DMS 273 (cell line): ENCODE data around the gene DTX3.

Experiments
- DNase-seq: peaks from one replicate; lab custom pipeline; 2025; ENCODE audit not compliant: unreplicated experiment; lab: John Stamatoyannopoulos, UW

DTX3 gene

GRCh38 chr12:57619434-57620244 lies 15.0 kb downstream of the DTX3 start:
- DNase-seq: peak; percentile 12

GRCh38 chr12:57620245-57620935 lies 15.8 kb downstream of the DTX3 start:
- DNase-seq: no peak

DNA sequence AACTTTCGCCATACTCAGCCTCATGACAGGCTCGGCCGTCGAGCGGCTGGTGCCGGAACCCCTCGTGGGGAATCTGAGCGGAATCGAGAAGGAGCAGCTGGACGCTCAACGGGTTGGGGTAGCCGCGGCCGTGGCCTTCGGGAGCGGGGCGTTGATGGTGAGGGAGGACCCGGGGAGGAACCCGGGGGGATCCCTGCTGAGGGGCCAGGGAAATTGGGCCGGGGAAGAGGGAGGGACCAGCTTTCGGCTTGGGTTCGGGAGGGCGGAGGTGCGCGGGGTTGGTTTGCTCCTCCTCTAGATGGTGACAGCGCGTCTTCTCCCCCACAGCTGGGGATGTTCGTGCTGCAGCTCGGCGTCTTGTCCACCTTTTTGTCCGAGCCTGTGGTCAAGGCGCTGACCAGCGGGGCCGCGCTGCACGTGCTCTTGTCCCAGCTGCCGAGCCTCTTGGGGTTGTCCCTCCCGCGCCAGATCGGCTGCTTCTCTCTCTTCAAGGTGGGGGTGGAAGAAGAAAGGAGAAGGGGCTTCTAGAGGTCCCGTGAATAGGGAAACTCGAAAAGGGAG lies 16.4 kb downstream of the DTX3 start:
- DNase-seq: no peak

DNA sequence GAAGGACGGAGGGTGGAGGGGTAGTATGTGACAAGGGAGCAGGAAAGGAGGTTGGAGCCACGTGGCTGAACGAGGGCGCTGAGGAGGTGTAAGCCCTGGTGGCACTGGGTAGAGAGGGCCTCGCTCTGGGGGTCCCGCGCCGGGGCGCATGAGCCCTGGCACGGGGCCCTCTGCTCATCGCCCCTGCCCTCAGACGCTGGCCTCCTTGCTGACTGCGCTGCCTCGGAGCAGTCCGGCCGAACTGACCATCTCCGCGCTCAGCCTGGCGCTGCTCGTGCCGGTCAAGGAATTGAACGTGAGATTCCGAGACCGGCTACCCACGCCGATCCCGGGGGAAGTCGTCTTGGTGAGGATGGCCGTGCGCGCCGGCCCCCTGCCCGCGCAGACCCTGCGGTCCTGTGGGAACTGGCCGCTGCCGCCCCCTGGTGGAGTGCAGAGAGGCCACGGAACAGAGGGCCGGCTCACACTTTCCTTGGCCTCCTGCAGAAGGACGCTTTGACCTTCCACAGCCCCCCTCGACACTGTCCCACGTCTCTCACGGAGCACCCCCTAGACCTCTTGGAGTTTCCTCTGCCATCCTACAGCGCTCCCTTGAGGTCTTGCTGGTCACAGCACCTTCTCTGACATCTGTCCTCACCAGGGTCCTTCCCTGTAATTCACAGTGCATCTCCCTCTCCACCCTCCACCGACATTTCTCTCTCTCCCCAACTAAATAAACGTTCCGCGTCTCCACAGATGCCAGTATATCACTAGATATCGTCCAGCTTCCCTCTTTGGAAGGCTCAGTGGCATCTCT lies 17.1 kb downstream of the DTX3 start:
- DNase-seq: peak; percentile 70

DNA sequence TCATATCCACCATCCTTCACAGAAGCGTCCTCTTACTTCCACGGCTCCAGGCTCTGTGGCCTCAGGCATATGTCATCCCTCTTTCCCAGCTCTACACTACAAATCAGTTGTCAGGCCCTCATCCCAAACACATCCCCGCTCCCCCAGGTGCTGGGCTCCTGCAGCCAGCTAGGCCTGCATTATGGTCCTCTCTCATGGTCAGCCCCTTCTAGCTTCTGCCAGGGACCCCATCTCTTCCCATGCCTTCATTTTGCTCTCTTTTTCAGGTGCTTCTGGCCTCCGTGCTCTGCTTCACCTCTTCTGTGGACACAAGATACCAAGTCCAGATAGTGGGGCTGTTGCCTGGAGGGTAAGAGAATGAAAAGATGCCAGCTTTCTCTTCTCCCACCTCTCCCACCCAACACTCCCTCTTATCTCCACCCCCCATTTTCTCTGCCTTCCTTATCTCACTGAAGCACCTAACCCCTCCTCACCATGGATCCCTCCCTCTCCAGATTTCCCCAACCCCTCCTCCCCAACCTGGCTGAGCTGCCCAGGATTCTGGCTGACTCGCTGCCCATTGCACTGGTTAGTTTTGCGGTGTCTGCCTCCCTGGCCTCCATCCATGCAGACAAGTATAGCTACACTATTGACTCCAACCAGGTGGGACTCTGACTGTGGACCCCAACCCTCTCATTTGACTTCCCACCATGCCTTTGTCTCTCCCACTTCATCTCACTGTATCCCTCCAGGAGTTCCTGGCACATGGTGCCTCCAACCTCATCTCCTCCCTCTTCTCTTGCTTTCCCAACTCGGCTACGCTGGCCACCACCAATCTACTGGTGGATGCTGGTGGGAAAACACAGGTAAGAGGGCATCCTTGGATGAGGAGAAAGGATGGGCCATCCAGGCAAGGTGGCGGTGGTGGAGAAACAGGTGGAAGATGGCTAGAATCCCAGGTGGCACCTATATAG lies 17.9 kb downstream of the DTX3 start:
- DNase-seq: no peak

DNA sequence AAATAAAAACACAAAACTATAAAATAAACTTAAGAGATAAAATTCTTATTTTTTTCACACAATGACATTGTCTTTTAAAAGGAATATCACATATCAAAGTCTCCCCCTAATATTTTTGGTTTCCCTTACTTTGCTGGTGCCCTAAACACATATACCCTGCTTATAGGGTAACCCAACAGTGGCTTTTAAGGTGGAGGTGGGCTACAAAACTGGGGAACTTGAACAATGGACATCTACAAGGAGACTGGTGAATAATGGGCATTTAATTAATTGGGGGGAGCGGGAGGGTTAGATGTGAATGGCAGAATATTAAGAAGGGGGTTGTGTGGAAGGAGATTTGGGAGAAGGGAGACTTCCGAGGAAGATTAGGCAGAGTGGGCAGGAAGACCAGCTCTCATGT lies 18.8 kb downstream of the DTX3 start:
- DNase-seq: no peak

GRCh38 chr12:57623811-57624390 lies 19.3 kb downstream of the DTX3 start:
- no peak for DNase-seq

- no peak for DNase-seq
These were observed 20.0 kb downstream of the DTX3 start for GRCh38 chr12:57624441-57625220.

GRCh38 chr12:57625261-57626032 lies 20.8 kb downstream of the DTX3 start:
- DNase-seq: no peak

- no peak for DNase-seq
These were observed 21.7 kb downstream of the DTX3 start for GRCh38 chr12:57626111-57626920.

GRCh38 chr12:57626921-57627445 lies 22.4 kb downstream of the DTX3 start:
- DNase-seq: no peak

DNA sequence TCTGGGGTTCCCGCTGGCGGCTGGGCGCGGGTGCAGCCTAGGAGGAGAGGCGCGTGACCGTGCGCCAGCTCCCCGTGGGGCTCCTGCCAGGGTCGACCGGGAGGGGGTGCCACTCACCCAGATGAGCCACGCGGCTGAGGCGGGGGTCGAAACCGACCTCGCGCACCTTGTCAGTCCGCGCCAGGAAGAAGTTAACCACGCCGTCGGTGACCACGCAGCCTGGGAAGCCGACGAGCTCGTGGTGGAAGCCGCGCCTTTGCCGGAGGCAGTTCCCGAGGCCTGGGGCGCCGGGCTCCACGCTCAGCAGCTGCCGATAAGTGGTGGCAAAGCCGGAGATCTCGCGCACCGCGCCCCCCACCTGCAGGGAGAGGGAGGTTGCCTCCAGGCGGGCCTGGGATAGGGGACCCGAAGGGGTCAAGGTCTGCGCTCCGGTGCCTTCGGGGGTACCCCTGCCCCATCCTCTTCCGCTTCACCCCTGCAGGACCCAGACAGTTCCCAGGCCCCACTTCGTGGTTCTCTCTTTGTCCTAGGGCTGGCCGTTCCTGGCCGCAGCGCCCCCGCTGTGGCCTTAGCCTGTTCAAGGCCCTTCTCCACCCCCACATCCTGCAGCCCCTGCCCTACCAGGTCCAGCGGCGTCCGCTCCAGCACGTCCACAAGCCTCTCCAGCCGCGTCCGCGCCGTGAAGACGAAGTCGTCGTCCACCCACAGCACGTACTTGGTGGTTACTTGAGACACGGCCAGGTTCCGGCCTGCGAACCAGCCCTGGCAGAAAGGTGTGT lies 23.1 kb downstream of the DTX3 start:
- DNase-seq: no peak

DNA sequence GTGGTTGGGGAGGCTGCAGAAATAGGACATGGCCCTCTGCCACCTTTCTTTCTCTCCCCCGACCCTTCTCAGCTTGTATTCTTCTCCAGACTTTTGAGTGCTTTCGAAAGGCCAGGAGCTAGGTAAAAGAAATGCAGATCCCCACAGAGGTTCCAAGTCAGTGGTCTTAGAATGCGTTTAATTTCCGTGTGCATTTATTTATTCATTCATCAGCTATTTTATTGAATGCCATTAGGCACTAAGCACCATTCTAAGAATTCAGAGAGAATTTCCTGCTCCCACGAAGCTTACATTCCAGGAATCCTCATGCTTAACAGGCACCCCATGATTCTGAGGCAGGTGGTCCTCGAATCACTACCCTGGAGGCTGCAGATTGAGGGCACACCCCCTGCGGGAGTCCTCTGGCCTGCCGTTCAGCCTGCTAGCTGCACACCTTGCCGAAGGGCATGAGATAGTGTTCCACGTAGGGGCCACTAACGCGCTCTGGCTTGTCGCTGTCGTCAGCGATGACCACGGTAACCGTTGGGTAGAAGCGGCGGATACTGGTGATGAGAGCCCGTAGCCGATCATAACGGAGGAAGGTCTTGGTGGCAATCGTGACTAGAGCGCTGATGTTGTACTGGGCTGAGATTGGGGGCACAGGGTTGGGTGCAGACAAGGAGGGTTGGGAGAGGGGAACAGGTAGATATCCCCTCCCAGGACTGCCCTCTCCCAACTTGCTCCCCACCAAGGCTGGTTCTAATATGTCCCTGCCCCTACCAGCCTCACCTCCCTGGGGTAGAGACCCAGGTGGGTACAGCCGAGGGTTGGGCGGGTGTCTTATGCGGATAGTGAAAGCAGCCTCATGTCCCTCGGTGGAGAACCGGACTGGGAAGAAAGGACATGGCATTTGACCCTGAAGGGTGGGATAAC lies 23.9 kb downstream of the DTX3 start:
- DNase-seq: no peak

DNA sequence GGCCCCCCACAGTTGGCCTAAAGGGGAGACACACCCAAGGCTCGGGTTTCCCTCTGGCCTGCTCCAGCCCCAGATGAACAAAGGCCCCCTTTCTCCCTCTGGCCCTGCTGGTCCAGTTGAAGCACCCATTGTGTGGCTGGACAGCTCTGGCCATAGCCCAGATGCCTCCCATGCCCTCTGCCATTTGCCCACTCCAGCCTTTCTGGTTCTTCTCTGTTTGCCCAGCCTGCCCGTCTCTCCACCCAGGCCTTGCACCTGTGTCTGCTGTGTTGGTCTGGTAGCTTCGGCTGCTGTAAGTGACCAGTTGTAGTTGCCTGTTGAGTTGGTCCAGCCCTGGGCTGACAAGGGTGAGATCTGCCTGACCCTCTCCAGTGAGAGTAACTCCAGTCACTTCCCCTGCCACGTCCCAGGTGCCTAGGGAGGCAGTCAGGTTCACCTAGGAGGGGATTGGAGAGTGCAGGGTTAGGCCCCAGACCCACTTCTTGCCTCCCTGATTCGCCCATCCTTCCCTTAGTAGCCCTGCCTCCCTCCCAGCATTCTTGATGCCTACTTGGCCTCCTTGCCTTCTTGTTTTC lies 25.4 kb downstream of the DTX3 start:
- no peak for DNase-seq

DNA sequence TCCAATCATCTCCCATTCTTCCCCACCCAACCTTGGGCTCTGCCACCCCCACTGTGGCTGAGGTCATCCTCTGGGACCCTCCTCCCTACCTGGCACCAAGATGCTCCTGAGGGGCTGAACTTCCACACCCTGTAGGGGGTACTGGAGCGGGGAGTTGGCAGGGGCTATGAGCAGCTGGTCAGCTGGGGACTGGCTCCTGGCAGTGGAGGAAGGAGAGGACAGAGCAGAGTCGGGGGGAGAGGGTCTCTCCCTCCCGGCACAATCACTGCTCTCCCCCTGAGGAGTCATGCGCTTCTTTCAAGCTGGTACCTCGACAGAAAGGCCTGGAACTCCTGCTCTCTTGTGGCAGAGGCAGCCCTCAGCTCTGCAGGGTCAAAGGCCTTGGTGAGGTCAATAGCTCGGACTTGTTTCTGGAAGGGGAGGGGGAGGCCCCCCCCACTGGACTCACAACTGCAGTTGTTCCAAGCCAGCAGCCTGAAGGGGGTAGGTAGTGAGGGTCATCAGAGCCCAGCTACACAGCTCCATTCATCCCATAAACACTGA lies 26.3 kb downstream of the DTX3 start:
- DNase-seq: no peak
